GM12878 (cell line): ENCODE data around the gene PEMT. TPM values are rescaled to one million over a fixed set of nuclear protein-coding genes. Genes with fewer than 3 reads are reported as not detected.

ENCODE experiments used
- ATAC-seq: fragments of 200-7000 bp; cut with Tn5 transposase; 3 replicates; pipeline ENCODE4 v1.9.1; 2020; ENCODE audit warnings: mild to moderate bottlenecking, moderate library complexity
- BruUV-seq: library from RNA; stranded (reverse); fragments of 400-500 nt; replicated peaks from 2 replicates; lab custom pipeline; 2021; lab: Mats Ljungman, UMichigan
- CTCF ChIA-PET: fragments of 300-600 bp; sonication (Branson Sonifier 250); formaldehyde crosslinking; extraction: SDS; loops from one replicate; lab custom pipeline; 2021; ENCODE audit warnings: inconsistent platforms; lab: Yijun Ruan, JAX
- POLR2A ChIA-PET: fragments of 350-600 bp; formaldehyde crosslinking; extraction: SDS; loops from one replicate; lab custom pipeline; 2021; ENCODE audit warnings: inconsistent platforms; lab: Charles Lee
- RAD21 ChIA-PET: fragments of 300-600 bp; sonication (Branson Sonifier 250); formaldehyde crosslinking; loops from one replicate; lab custom pipeline; 2023; ENCODE audit warnings: antibody characterized with exemption; ENCODE audit not compliant: unreplicated experiment; lab: Charles Lee
- SMC1A ChIA-PET: fragments of 300-600 bp; sonication (Branson Sonifier 250); formaldehyde crosslinking; loops from one replicate; lab custom pipeline; 2023; ENCODE audit not compliant: unreplicated experiment, uncharacterized antibody; lab: Charles Lee
- DNase-seq: peaks from one replicate; pipeline ENCODE4 v3.0.0-alpha.2; 2011; ENCODE audit warnings: low read depth, low spot score
- FAIRE-seq: peaks from 3 replicates; lab custom pipeline; 2011; peaks lifted over from hg19 to GRCh38; lab: Jason Lieb, UNC
- H2AFZ ChIP-seq: 2 replicates; pipeline ENCODE4 v1.6.0; 2011; ENCODE audit warnings: low read depth, low read length, control low read depth; ENCODE audit not compliant: control insufficient read depth
- H3K27ac ChIP-seq: 2 replicates; pipeline ENCODE4 v1.5.1; 2011; ENCODE audit warnings: control low read depth; ENCODE audit not compliant: control insufficient read depth, insufficient read depth
- H3K27me3 ChIP-seq, 2 experiments: replicated peaks in 1 of 2; 2 replicates each; pipeline versions ENCODE4 v1.6.0 to v1.6.1; 2011; ENCODE audit warnings: low read length in 1 of 2; ENCODE audit not compliant: control insufficient read depth in 2 of 2, insufficient read depth in 2 of 2
- H3K36me3 ChIP-seq, 2 experiments: 2 replicates each; pipeline ENCODE4 v1.5.1; 2011; ENCODE audit warnings: low read length in 1 of 2; ENCODE audit not compliant: control insufficient read depth in 2 of 2, insufficient read depth in 2 of 2
- H3K4me1 ChIP-seq: 2 replicates; pipeline ENCODE4 v1.6.1; 2011; ENCODE audit warnings: mild to moderate bottlenecking, low read length, moderate library complexity, mixed read lengths; ENCODE audit not compliant: control insufficient read depth, insufficient read depth
- H3K4me2 ChIP-seq: 2 replicates; pipeline ENCODE4 v1.6.0; 2011; ENCODE audit warnings: control low read depth; ENCODE audit not compliant: control insufficient read depth, insufficient read depth
- H3K4me3 ChIP-seq: fragments of 200-600 bp; sonication (generic); 2 replicates; pipeline ENCODE4 v1.5.1; 2016
- H3K79me2 ChIP-seq: 2 replicates; pipeline ENCODE4 v1.6.0; 2011; ENCODE audit warnings: low read length; ENCODE audit not compliant: control insufficient read depth, insufficient read depth
- H3K9ac ChIP-seq: 2 replicates; pipeline ENCODE4 v1.8.0; 2011; ENCODE audit warnings: low read length, control low read depth, mixed read lengths; ENCODE audit not compliant: control insufficient read depth, insufficient read depth
- H3K9me3 ChIP-seq: replicated peaks from 3 replicates; pipeline ENCODE4 v1.5.1; 2011; ENCODE audit warnings: mild to moderate bottlenecking, low read length; ENCODE audit not compliant: control insufficient read depth, insufficient read depth
- H4K20me1 ChIP-seq: 2 replicates; pipeline ENCODE4 v1.6.0; 2011; ENCODE audit not compliant: control insufficient read depth, insufficient read depth
- ATF7 ChIP-seq: fragments of 450-650 bp; IDR thresholded peaks from 2 replicates; pipeline ENCODE4 v1.6.1; 2016; ENCODE audit warnings: low read depth, mild to moderate bottlenecking
- CBX3 ChIP-seq: fragments of 200-600 bp; sonication (generic); IDR thresholded peaks from 2 replicates; pipeline ENCODE4 v1.6.1; 2016; ENCODE audit warnings: low read depth, borderline replicate concordance
- LARP7 ChIP-seq: fragments of 450-650 bp; IDR thresholded peaks from 2 replicates; pipeline ENCODE4 v1.6.1; 2017; ENCODE audit warnings: mild to moderate bottlenecking
- RFX5 ChIP-seq: IDR thresholded peaks from 2 replicates; pipeline ENCODE4 v1.6.1; 2011; ENCODE audit warnings: low read depth, low read length, improper control_type of control experiment
- SIX5 ChIP-seq: IDR thresholded peaks from 2 replicates; pipeline ENCODE4 v1.6.1; 2011; ENCODE audit warnings: mild to moderate bottlenecking, low read depth, low read length, moderate library complexity; ENCODE audit not compliant: severe bottlenecking
- ZZZ3 ChIP-seq: IDR thresholded peaks from 2 replicates; pipeline ENCODE4 v1.6.1; 2011; ENCODE audit warnings: low read depth; ENCODE audit not compliant: control insufficient read depth, insufficient read length
- WGBS: methylation state at CpG from one replicate; pipeline ENCODE4 v1.1.6; 2016; ENCODE audit warnings: low lambda C conversion rate; ENCODE audit not compliant: insufficient replicate concordance, insufficient coverage; ENCODE audit errors: missing lambda C conversion rate; 5-methylcytosine and 5-hydroxymethylcytosine counted together
- in situ Hi-C: fragments of 300-500 bp; cut with MboI; formaldehyde crosslinking; loops from 9 replicates; pipeline ENCODE4 v1.14.3; 2018; ENCODE audit warnings: mixed read lengths
- intact Hi-C: fragments of 100-400 bp; cut with micrococcal nuclease; formaldehyde crosslinking; loops from one replicate; pipeline ENCODE4 v1.14.2; 2022; ENCODE audit not compliant: unreplicated experiment
- polyA plus RNA-seq, 11 experiments: library from polyadenylated mRNA; depleted of rRNA in 4 of 11; unstranded in 6 of 11; stranded (reverse) in 5 of 11; fragments of >200 nt; fragmentation: Nextera tagmentation in 4 of 11; fragmentation: Illumina TruSeq in 1 of 11; extraction: Ambion mirVana in 4 of 11; extraction: Trizol in 1 of 11; gene quantifications; 1 replicate in 1 of 11; 2 replicates in 10 of 11; pipeline versions ENCODE4 v1.2.1 to v1.2.3, GENCODE V29; 2011 to 2016; ENCODE audit warnings: inconsistent platforms in 2 of 11, missing spikeins in 2 of 11, low read depth in 1 of 11
- total RNA-seq, 4 experiments: library from RNA; depleted of rRNA in 3 of 4; stranded (reverse); fragments of >200 nt in 3 of 4; fragmentation: Illumina TruSeq in 1 of 4; extraction: Trizol in 1 of 4; gene quantifications; 2 replicates each; pipeline versions ENCODE4 v1.2.1 to v1.2.3, GENCODE V29; 2013 to 2021
- TF ChIP-seq, protein P1 (sequence below): fragments of 450-650 bp; IDR thresholded peaks from 2 replicates; pipeline ENCODE4 v1.6.1; 2016; ENCODE audit warnings: mild to moderate bottlenecking
- TF ChIP-seq, protein P2 (sequence below): fragments of 450-650 bp; IDR thresholded peaks from 2 replicates; pipeline ENCODE4 v1.6.1; 2018; ENCODE audit warnings: mild to moderate bottlenecking, low read depth, moderate library complexity; ENCODE audit not compliant: partially characterized antibody
- TF ChIP-seq, protein P3 (sequence below): fragments of 150-350 bp; IDR thresholded peaks from 2 replicates; pipeline ENCODE4 v1.6.1; 2016; ENCODE audit warnings: low read depth, low read length
- TF ChIP-seq, protein P4 (sequence below): fragments of 450-650 bp; IDR thresholded peaks from 2 replicates; pipeline ENCODE4 v1.6.1; 2018; ENCODE audit warnings: borderline replicate concordance, mild to moderate bottlenecking; ENCODE audit not compliant: partially characterized antibody
- TF ChIP-seq, protein P5 (sequence below): fragments of 450-650 bp; IDR thresholded peaks from 2 replicates; pipeline ENCODE4 v1.6.1; 2017; ENCODE audit warnings: mild to moderate bottlenecking
- TF ChIP-seq, protein P6 (sequence below): IDR thresholded peaks from 2 replicates; pipeline ENCODE4 v1.6.1; 2011; ENCODE audit warnings: low read depth, mild to moderate bottlenecking, low read length, moderate library complexity, borderline replicate concordance; ENCODE audit errors: extremely low read depth

Gene PEMT
- total and polyA plus RNA-seq, 10 of the 15 experiments (the other 5 are each of a cell fraction or from before 2014, with no cell fraction given), result 2.8 to 44.7 (median 25.4) TPM

DNA sequence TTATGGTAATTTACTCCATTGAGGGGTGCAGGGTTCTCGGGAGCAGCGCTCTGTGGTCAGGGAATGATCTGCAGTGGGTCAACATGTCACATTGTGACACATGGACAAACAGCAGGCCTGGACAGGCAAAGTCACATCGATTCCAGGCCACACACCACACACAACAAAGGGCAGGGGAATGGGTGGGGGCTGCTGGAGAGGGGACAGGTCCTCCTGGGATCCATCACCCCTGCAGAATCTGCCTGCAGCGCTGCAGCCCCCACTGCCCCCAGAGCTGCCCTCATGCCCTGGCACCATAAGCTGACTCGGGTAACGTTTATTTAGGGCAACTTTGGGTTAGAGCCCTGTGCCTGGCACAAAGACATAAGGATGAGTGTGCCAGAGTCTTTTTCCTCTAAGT lies 9.1 kb downstream of the PEMT start:
- SMC1A ChIA-PET, result no interaction called here
- Histone ChIP-seq H3K9ac (no peak overlapping the region), H2AFZ (no peak overlapping the region), H3K4me1 (no peaks in the 10 kb centered on the region), H3K27ac (no peak overlapping the region), H4K20me1 (no peaks in the 10 kb centered on the region), H3K4me2 (no peak overlapping the region), H3K36me3 (no peaks in the 10 kb centered on the region; a peak in 1 of 4 replicates), H3K9me3 (no peaks in the 10 kb centered on the region), H3K4me3 (no peak overlapping the region), H3K27me3 (no peaks in the 10 kb centered on the region), H3K79me2 (no peaks in the 10 kb centered on the region)
- BruUV-seq, result no TSS peak
- RAD21 ChIA-PET, result no interaction called here
- DNase-seq, result no peak
- in situ Hi-C loops (no loop called here), intact Hi-C loops (no loop called here)
- no peak for ATAC-seq
- POLR2A ChIA-PET, result interaction anchor here (0.6 kb wide), 1 partner anchor 9 kb away, joined by 4 read pairs; no protein-coding TSS in a partner anchor
- CTCF ChIA-PET, result no interaction called here
- FAIRE-seq, result no peak
- 91% methylated on average over 6 of the region's 6 CpGs for WGBS
- no peak for TF ChIP-seq ZZZ3
- no peak for TF ChIP-seq CBX3
- no peak for TF ChIP-seq LARP7
- TF ChIP-seq, protein P1, sequence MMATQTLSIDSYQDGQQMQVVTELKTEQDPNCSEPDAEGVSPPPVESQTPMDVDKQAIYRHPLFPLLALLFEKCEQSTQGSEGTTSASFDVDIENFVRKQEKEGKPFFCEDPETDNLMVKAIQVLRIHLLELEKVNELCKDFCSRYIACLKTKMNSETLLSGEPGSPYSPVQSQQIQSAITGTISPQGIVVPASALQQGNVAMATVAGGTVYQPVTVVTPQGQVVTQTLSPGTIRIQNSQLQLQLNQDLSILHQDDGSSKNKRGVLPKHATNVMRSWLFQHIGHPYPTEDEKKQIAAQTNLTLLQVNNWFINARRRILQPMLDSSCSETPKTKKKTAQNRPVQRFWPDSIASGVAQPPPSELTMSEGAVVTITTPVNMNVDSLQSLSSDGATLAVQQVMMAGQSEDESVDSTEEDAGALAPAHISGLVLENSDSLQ, result no peak
- no peak for TF ChIP-seq RFX5
- TF ChIP-seq, protein P2, sequence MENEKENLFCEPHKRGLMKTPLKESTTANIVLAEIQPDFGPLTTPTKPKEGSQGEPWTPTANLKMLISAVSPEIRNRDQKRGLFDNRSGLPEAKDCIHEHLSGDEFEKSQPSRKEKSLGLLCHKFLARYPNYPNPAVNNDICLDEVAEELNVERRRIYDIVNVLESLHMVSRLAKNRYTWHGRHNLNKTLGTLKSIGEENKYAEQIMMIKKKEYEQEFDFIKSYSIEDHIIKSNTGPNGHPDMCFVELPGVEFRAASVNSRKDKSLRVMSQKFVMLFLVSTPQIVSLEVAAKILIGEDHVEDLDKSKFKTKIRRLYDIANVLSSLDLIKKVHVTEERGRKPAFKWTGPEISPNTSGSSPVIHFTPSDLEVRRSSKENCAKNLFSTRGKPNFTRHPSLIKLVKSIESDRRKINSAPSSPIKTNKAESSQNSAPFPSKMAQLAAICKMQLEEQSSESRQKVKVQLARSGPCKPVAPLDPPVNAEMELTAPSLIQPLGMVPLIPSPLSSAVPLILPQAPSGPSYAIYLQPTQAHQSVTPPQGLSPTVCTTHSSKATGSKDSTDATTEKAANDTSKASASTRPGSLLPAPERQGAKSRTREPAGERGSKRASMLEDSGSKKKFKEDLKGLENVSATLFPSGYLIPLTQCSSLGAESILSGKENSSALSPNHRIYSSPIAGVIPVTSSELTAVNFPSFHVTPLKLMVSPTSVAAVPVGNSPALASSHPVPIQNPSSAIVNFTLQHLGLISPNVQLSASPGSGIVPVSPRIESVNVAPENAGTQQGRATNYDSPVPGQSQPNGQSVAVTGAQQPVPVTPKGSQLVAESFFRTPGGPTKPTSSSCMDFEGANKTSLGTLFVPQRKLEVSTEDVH, result no peak
- TF ChIP-seq, protein P3, sequence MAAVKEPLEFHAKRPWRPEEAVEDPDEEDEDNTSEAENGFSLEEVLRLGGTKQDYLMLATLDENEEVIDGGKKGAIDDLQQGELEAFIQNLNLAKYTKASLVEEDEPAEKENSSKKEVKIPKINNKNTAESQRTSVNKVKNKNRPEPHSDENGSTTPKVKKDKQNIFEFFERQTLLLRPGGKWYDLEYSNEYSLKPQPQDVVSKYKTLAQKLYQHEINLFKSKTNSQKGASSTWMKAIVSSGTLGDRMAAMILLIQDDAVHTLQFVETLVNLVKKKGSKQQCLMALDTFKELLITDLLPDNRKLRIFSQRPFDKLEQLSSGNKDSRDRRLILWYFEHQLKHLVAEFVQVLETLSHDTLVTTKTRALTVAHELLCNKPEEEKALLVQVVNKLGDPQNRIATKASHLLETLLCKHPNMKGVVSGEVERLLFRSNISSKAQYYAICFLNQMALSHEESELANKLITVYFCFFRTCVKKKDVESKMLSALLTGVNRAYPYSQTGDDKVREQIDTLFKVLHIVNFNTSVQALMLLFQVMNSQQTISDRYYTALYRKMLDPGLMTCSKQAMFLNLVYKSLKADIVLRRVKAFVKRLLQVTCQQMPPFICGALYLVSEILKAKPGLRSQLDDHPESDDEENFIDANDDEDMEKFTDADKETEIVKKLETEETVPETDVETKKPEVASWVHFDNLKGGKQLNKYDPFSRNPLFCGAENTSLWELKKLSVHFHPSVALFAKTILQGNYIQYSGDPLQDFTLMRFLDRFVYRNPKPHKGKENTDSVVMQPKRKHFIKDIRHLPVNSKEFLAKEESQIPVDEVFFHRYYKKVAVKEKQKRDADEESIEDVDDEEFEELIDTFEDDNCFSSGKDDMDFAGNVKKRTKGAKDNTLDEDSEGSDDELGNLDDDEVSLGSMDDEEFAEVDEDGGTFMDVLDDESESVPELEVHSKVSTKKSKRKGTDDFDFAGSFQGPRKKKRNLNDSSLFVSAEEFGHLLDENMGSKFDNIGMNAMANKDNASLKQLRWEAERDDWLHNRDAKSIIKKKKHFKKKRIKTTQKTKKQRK, result no peak
- TF ChIP-seq, protein P4, sequence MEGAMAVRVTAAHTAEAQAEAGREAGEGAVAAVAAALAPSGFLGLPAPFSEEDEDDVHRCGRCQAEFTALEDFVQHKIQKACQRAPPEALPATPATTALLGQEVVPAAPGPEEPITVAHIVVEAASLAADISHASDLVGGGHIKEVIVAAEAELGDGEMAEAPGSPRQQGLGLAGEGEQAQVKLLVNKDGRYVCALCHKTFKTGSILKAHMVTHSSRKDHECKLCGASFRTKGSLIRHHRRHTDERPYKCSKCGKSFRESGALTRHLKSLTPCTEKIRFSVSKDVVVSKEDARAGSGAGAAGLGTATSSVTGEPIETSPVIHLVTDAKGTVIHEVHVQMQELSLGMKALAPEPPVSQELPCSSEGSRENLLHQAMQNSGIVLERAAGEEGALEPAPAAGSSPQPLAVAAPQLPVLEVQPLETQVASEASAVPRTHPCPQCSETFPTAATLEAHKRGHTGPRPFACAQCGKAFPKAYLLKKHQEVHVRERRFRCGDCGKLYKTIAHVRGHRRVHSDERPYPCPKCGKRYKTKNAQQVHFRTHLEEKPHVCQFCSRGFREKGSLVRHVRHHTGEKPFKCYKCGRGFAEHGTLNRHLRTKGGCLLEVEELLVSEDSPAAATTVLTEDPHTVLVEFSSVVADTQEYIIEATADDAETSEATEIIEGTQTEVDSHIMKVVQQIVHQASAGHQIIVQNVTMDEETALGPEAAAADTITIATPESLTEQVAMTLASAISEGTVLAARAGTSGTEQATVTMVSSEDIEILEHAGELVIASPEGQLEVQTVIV, result no peak
- TF ChIP-seq, protein P5, sequence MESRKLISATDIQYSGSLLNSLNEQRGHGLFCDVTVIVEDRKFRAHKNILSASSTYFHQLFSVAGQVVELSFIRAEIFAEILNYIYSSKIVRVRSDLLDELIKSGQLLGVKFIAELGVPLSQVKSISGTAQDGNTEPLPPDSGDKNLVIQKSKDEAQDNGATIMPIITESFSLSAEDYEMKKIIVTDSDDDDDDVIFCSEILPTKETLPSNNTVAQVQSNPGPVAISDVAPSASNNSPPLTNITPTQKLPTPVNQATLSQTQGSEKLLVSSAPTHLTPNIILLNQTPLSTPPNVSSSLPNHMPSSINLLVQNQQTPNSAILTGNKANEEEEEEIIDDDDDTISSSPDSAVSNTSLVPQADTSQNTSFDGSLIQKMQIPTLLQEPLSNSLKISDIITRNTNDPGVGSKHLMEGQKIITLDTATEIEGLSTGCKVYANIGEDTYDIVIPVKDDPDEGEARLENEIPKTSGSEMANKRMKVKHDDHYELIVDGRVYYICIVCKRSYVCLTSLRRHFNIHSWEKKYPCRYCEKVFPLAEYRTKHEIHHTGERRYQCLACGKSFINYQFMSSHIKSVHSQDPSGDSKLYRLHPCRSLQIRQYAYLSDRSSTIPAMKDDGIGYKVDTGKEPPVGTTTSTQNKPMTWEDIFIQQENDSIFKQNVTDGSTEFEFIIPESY, result no peak
- no peak for TF ChIP-seq SIX5
- TF ChIP-seq, protein P6, sequence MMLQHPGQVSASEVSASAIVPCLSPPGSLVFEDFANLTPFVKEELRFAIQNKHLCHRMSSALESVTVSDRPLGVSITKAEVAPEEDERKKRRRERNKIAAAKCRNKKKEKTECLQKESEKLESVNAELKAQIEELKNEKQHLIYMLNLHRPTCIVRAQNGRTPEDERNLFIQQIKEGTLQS, result no peak
- TF ChIP-seq ATF7, result no peak
